OCI-LY1 (cell line): ENCODE measurements around the gene SHLD3.

ENCODE experiments used
- CTCF ChIP-seq: fragments of 200-600 bp; sonication (generic), shearing (Covaris generic); IDR thresholded peaks from 2 replicates; pipeline ENCODE4 v1.5.1; 2017; ENCODE audit warnings: mild to moderate bottlenecking, antibody characterized with exemption, low read length, moderate library complexity, mixed read lengths
- EZH2 ChIP-seq: fragments of 200-600 bp; sonication (generic), shearing (Covaris generic); IDR thresholded peaks from 2 replicates; pipeline ENCODE4 v1.8.0; 2017; ENCODE audit warnings: borderline replicate concordance, mixed run types, mild to moderate bottlenecking, antibody characterized with exemption, low read length, moderate library complexity, mixed read lengths

DNA sequence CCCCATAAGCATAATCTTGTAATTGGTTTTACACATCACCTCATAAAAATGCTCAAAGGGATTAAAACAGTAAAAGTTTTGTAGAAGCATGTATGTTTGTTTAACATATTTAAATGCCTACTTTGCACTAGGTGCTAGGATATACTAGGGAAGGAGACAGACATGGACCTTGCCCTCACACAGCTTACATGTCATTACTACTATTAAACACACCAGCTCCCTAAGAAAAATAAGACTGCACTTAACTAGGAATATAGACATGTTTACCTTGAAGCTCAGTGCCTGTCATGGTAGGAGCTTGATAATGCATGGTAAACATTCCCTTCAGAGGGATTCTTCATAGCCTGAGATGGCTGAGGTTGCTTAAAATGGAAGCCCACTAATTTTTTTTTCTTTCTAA lies 6.2 kb downstream of the SHLD3 start:
- TF ChIP-seq CTCF (no peak), EZH2 (no peak)
